Measurements from ENCODE around the gene TSC22D4.
"Not testable (repeated sequence)": the region's sequence is repeated elsewhere in the genome, so short reads cannot be mapped to it uniquely, and the experiment has no call there.

Gene TSC22D4

DNA sequence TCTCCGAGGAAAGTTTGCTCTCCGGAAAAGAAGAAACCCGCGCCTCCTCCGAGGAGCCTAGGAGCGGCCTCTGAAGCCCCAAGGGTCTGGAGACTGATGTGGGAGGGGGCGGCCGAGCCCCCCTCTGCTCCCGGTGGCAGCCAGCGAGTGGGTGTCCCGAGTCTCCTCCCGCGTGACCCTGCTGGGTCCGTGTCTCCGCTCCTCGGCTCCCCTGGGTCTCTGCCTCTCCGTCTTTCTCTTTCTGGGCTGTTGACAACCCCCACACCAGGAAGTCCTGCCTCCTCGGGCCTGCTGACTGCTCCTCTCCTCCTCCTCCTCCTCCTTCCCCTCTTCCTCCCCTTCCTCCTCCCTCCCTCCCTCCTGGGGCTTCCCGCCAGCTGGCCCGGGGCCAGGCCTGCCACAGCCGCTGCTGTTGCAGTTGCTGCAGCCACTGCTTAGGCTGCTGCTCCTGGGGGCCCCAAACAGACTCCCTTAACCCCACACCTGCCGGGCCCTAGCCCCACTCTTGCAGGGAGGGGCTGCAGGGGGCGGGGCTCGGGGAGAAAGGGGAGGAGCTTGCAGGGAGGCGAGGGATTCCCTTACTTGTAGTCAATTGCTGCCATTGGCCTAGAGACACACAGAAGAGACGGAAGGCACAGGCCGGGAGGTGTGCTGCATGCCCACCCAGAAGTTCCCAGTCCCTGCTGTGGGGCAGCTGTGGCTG is at the start of gene TSC22D4:
Gene TSC22D4 (minus strand): TSS at position 257 of the 703 bp plus-strand sequence. CDS start 1,176 bp downstream, outside the sequence.
- DNase-seq (ENCODE audit: low read depth), result peak; percentile 60

- DNase-seq (ENCODE audit: low read depth), result not testable (repeated sequence)
Observed at GRCh38 chr7:100528108-100528866, 49.3 kb upstream of the TSC22D4 start.

DNA sequence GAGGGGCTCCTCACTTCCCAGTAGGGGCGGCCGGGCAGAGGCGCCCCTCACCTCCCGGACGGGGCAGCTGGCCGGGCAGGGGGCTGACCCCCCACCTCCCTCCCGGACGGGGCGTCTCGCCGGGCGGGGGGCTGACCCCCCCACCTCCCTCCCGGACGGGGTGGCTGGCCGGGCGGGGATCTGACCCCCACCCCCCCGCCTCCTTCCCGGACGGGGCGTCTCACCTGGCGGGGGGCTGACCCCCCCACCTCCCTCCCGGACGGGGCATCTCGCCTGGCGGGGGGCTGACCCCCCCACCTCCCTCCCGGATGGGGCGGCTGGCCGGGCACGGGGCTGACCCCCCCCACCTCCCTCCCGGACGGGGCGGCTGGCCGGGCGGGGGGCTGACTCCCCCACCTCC is 44.2 kb upstream of the TSC22D4 start:
- not testable (repeated sequence) for DNase-seq (ENCODE audit: low read depth)

DNA sequence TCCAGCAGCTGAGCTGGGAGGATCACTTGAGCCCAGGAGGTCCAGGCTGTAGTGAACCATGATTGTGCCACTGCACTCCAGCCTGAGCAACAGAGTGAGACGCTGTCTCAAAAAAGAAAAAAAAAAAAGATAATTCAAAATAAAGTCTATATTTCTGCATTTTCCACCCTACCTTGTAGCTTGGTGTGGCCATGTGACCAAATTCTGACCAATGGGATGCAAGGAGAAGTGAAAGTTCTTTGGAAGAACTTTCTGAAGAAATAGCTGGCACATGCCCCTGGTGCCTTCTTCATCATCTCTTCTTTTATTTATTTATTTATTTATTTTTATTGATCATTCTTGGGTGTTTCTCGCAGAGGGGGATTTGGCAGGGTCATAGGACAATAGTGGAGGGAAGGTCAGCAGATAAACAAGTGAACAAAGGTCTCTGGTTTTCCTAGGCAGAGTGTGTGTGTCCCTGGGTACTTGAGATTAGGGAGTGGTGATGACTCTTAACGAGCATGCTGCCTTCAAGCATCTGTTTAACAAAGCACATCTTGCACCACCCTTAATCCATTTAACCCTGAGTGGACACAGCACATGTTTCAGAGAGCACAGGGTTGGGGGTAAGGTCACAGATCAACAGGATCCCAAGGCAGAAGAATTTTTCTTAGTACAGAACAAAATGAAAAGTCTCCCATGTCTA is 43.0 kb upstream of the TSC22D4 start:
- DNase-seq (ENCODE audit: low read depth), result not testable (repeated sequence)

GRCh38 chr7:100521076-100521475 is 42.1 kb upstream of the TSC22D4 start:
- no peak for DNase-seq (ENCODE audit: low read depth)

- DNase-seq (ENCODE audit: low read depth), result no peak
Observed at GRCh38 chr7:100520138-100520537, 41.1 kb upstream of the TSC22D4 start.

DNA sequence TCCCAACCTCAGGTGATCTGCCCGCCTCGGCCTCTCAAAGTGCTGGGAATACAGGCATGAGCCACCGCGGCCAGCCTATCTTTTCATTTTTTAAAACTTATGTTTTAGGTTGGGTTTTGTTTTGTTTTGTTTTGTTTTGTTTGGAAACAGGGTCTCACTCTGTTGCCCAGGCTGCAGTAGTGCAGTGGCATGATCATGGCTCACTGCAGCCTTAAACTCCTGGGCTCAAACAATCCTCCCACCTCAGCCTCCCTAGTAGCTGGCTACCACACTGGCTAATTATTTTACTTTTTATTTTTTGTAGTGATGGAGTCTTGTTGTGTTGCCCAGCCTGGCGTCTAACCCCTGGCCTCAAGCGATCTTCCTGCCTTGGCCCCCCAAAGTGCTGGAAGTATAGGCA is 40.6 kb upstream of the TSC22D4 start:
- no peak for DNase-seq (ENCODE audit: low read depth)

DNA sequence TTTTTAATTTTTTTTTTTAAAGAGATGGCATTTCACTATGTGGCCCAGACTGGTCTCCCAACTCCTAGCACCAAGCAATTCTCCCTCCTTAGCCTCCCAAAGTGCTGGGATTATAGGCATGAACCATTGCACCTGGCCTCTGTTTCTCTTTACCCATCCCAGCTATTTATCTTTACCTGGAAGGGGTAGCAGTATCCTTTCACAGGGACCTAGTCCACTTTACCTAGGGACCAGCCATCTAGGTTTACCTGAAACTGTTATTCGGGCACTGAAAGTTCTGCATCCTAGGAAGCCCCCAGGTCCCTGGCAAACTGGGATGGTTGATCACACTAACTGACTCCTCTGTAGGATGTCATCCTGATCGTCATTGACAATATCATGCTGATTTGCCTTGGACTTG is 38.3 kb upstream of the TSC22D4 start:
- DNase-seq (ENCODE audit: low read depth), result no peak

DNA sequence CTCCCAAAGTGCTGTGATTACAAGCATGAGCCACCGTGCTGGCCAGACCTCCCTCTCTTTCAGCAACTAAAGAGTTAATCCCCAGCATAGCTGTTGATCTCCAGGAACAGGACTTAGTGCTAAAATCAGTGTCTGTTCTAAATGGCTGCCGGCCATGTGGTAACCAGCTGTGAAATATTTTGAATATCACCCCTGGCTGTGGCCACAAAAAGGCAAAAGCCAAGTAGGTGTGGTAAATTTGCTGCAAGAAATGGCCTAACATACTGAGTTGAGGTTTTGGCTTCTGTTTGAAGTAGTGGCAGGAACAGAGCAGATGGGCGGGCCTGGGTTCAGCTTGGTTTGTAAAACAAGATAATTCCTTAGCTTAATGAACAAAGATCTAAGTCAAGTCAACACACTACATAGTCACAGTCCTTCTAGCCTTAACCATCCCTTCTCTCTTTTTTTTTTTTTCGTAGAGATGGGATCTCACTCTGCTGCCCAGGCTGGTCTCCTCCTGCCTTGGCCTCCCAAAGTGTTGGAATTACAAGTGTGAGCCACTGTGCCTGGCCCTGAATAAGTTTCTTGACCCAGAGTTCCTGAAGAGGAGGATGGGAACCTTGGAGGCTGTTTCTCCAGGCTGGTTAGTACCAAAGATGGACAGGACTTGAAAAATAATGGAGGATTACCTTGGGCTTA is 37.3 kb upstream of the TSC22D4 start:
- no peak for DNase-seq (ENCODE audit: low read depth)

DNA sequence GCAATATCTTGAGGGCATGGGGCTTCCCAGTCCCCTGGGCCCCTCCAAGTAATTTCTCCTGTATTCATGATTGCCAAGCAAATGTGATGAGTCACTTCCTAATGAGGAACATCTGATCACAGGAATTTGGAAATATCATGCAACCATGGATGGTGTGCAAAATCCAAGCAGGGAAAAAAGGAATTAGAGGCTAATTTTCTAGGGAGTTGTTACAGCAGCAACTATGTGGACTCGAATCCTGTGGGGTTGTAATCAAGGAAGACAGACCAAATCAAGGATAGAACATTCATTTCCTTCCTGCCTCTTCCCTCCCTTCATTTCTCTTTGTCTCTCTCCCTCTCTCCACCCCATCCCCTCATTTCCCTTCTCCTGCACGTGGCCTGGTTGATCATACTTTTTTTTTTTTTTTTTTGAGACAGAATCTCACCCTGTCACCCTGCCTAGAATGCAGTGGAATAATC is 36.1 kb upstream of the TSC22D4 start:
- no peak for DNase-seq (ENCODE audit: low read depth)

DNA sequence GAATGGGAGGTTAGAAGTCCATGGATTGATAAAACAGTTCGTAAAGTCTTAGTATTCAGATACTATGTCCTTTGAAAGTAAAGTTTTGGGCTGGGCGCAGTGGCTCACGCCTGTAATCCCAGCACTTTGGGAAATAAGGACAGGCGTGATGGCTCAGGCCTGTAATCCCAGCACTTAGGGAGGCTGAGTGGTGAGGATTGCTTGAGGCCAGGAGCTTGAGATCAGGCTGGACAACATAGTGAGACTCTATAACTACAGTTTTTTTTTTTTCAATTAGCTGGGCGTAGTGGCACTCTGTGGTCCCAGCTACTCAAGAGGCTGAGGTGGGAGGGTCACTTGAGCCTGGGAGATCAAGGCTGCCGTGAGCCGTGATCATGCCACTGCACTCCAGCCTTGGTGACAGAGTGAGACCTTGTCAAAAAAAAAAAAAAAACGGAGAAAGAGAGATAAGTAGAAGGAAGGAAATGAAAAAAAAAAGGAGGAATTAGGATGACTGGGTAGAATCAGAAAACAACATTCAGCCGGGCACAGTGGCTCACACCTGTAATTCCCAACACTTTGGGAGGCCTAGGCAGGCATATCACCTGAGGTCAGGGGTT is 34.3 kb upstream of the TSC22D4 start:
- no peak for DNase-seq (ENCODE audit: low read depth)

DNA sequence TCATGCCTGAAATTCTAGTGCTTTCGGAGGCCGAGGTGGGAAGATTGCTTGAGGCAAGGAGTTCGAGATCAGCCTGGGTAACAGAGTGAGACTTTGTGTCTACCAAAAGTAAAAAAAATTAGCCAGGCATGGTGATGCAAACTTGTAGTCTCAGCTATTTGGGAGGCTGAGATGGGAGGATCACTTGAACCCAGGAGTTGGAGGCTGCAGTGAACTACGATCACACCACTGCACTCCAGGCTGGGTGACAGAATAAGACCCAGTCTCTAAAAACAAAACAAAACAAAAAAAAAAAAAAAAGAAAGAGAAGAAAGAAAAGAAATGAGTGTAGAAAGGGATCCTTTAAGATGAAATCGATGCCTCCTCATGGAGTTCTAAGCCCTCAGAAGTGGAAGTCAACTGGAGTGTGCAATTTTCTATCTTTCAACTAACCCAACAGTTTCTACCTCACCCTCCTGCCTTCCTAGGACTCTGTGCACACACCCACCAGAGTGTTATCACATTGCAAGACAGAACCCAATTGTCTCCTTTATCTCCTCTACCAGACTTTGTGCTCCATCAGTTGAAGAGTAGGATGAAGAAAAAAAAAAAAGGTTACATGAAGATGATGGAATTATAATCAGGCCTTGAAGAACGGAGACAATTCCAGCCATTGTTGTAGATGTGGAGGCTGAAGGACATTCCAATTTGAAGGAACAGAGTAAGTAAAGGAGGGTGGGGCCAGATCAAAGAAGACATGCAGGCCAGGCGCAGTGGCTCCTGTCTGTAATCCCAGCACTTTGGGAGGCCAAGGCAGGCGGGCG is 31.6 kb upstream of the TSC22D4 start:
- no peak for DNase-seq (ENCODE audit: low read depth)

- DNase-seq (ENCODE audit: low read depth), result no peak
Observed at GRCh38 chr7:100509231-100509630, 30.2 kb upstream of the TSC22D4 start.

- DNase-seq (ENCODE audit: low read depth), result no peak
Observed at GRCh38 chr7:100506356-100506923, 27.4 kb upstream of the TSC22D4 start.

- no peak for DNase-seq (ENCODE audit: low read depth)
Observed at GRCh38 chr7:100504887-100505611, 26.0 kb upstream of the TSC22D4 start.

DNA sequence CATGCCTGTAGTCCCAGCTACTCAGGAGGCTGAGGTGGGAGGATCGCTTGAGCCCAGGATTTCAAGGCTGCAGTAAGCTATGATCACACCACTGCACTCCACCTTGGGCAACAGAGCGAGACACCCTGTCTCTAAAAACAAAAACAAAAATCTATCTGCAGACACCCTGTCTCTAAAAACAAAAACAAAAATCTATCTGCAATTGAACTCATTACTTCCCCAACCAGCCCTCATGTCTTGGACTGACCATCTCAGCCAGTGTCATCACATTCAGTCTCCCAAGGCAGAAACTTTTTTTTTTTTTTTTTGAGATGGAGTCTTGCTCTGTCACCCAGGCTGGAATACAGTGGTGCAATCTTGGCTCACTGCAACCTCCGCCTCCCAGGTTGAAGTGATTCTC is 25.0 kb upstream of the TSC22D4 start:
- DNase-seq (ENCODE audit: low read depth), result not testable (repeated sequence)

DNA sequence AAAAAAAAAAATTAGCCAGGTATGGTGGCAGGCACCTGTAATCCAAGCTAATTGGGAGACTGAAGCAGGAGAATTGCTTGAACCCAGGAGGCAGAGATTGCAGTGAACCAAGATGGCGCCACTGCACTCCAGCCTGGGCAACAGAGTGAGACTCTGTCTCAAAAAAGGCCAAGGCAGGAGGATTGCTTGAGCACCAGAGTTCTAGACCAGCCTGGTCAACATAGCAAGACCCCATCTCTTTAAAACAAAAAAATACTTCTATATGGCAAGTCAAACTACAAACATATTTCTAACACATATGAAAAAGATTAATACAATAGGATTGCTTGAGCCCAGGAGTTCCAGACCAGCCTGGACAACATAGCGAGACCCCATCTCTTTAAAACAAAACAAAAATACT is 21.7 kb upstream of the TSC22D4 start:
- not testable (repeated sequence) for DNase-seq (ENCODE audit: low read depth)

GRCh38 chr7:100496509-100496908 is 17.5 kb upstream of the TSC22D4 start:
- no peak for DNase-seq (ENCODE audit: low read depth)

GRCh38 chr7:100493476-100494264 is 14.7 kb upstream of the TSC22D4 start:
- no peak for DNase-seq (ENCODE audit: low read depth)
